GM12878 (cell line): ENCODE results near the gene PTTG1. TPM values are rescaled to one million over a fixed set of nuclear protein-coding genes. Genes with fewer than 3 reads are reported as not detected.

Experiments
- BRCA1 ChIP-seq: IDR thresholded peaks from 2 replicates; pipeline ENCODE4 v1.6.1; 2011; ENCODE audit warnings: low read depth, low read length, improper control_type of control experiment
- CHD4 ChIP-seq: fragments of 200-600 bp; sonication (generic); IDR thresholded peaks from 2 replicates; pipeline ENCODE4 v1.6.1; 2016; ENCODE audit warnings: mild to moderate bottlenecking
- CUX1 ChIP-seq: IDR thresholded peaks from 2 replicates; pipeline ENCODE4 v1.6.1; 2012; ENCODE audit warnings: improper control_type of control experiment, low read depth, low read length; ENCODE audit not compliant: insufficient replicate concordance
- ELK1 ChIP-seq: IDR thresholded peaks from 2 replicates; pipeline ENCODE4 v1.6.1; 2012; ENCODE audit warnings: low read depth, low read length, improper control_type of control experiment
- EP300 ChIP-seq, 2 experiments: fragments of 150-350 bp in 1 of 2; IDR thresholded peaks; 2 replicates each; pipeline ENCODE4 v1.6.1; 2011 to 2012; ENCODE audit warnings: low read depth in 2 of 2, low read length in 2 of 2, borderline replicate concordance in 1 of 2, improper control_type of control experiment in 1 of 2, inconsistent platforms in 1 of 2; ENCODE audit not compliant: control insufficient read depth in 1 of 2
- NKRF ChIP-seq: fragments of 450-650 bp; conservative IDR thresholded peaks from 2 replicates; pipeline ENCODE4 v1.6.1; 2017; ENCODE audit warnings: mild to moderate bottlenecking, moderate library complexity
- POLR2AphosphoS2 ChIP-seq: IDR thresholded peaks from 2 replicates; pipeline ENCODE4 v1.6.1; 2011; ENCODE audit warnings: low read depth, mild to moderate bottlenecking, low read length, improper control_type of control experiment, moderate library complexity
- RAD51 ChIP-seq: fragments of 450-650 bp; IDR thresholded peaks from 2 replicates; pipeline ENCODE4 v1.6.1; 2016; ENCODE audit warnings: moderate library complexity, mild to moderate bottlenecking, inconsistent platforms
- RELB ChIP-seq: fragments of 450-650 bp; IDR thresholded peaks from 2 replicates; pipeline ENCODE4 v1.6.1; 2017; ENCODE audit warnings: low read depth, mild to moderate bottlenecking, moderate library complexity
- RFX5 ChIP-seq: IDR thresholded peaks from 2 replicates; pipeline ENCODE4 v1.6.1; 2011; ENCODE audit warnings: low read depth, low read length, improper control_type of control experiment
- SMAD1 ChIP-seq: fragments of 450-650 bp; IDR thresholded peaks from 2 replicates; pipeline ENCODE4 v1.6.1; 2018; ENCODE audit warnings: mild to moderate bottlenecking, low read depth; ENCODE audit not compliant: partially characterized antibody
- STAT3 ChIP-seq: IDR thresholded peaks from 2 replicates; pipeline ENCODE4 v1.6.1; 2011; ENCODE audit warnings: low read depth, low read length, improper control_type of control experiment
- ZNF622 ChIP-seq: fragments of 450-650 bp; IDR thresholded peaks from 2 replicates; pipeline ENCODE4 v1.6.1; 2017; ENCODE audit warnings: mild to moderate bottlenecking, inconsistent platforms
- polyA plus RNA-seq, 11 experiments: library from polyadenylated mRNA; depleted of rRNA in 4 of 11; unstranded in 6 of 11; stranded (reverse) in 5 of 11; fragments of >200 nt; fragmentation: Nextera tagmentation in 4 of 11; fragmentation: Illumina TruSeq in 1 of 11; extraction: Ambion mirVana in 4 of 11; extraction: Trizol in 1 of 11; gene quantifications; 1 replicate in 1 of 11; 2 replicates in 10 of 11; pipeline versions ENCODE4 v1.2.1 to v1.2.3, GENCODE V29; 2011 to 2016; ENCODE audit warnings: inconsistent platforms in 2 of 11, missing spikeins in 2 of 11, low read depth in 1 of 11
- total RNA-seq, 4 experiments: library from RNA; depleted of rRNA in 3 of 4; stranded (reverse); fragments of >200 nt in 3 of 4; fragmentation: Illumina TruSeq in 1 of 4; extraction: Trizol in 1 of 4; gene quantifications; 2 replicates each; pipeline versions ENCODE4 v1.2.1 to v1.2.3, GENCODE V29; 2013 to 2021

Gene PTTG1
- total and polyA plus RNA-seq, 10 of the 15 experiments (the other 5 are each of a cell fraction or from before 2014, with no cell fraction given), result 154 to 1,033 (median 377) TPM

- TF ChIP-seq RELB (no peak), STAT3 (0 out of 2 replicates have a peak, but pooled peaks have one; percentile 47), POLR2AphosphoS2 (no peak), EP300 (IDR thresholded peaks at IDR 0.05; ENCODE audit: borderline replicate concordance in 1 of 2, control insufficient read depth in 1 of 2, low read depth in 2 of 2, low read length in 2 of 2) (0 out of 4 replicates have a peak, but pooled peaks of 1 of the 2 experiments have one; percentile 28), BRCA1 (no peak), RFX5 (no peak), ZNF622 (no peak), CHD4 (no peak), RAD51 (peak; percentile 88), ELK1 (no peak), CUX1 (no peak), SMAD1 (peak; percentile 20), NKRF (no peak)
Observed at GRCh38 chr5:160466889-160467554, 45.4 kb downstream of the PTTG1 start (continued).
